Testis (tissue), 2 donors: ENCODE measurements around the gene CBY1.

Source experiments
- POLR2A ChIP-seq: fragments of 450-650 bp; IDR thresholded peaks from one replicate; pipeline ENCODE4 v1.6.1; 2017; ENCODE audit warnings: antibody characterized with exemption, mild to moderate bottlenecking, moderate library complexity
- TF ChIP-seq, protein P1 (sequence below), 3 experiments: fragments of 450-650 bp in 2 of 3; fragments of 200-600 bp in 1 of 3; sonication (generic) in 1 of 3; IDR thresholded peaks; one replicate each; pipeline ENCODE4 v1.5.1; 2016 to 2019; ENCODE audit warnings: antibody characterized with exemption in 3 of 3, mild to moderate bottlenecking in 2 of 3, moderate library complexity in 1 of 3

DNA sequence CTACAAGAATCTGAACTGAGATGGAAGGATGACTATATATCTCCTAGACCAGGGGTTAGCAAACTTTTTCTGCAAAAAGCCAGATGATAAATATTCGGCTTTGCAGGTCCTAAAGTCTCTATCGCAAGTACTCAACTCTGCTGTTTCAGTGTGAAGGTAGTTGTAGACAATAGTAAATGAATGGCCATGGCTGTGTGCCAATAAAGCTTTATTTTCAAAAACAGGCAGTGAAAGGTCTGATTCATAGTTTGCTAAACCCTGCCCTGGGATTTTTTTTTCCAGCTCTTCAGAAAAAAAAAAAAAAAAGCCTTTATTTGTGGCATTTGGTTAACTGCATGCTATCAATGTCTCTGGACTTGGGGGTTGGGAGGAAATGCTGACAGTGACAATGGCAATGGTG is 37.8 kb upstream of the CBY1 start:
- TF ChIP-seq POLR2A: no peak
- TF ChIP-seq, protein P1, sequence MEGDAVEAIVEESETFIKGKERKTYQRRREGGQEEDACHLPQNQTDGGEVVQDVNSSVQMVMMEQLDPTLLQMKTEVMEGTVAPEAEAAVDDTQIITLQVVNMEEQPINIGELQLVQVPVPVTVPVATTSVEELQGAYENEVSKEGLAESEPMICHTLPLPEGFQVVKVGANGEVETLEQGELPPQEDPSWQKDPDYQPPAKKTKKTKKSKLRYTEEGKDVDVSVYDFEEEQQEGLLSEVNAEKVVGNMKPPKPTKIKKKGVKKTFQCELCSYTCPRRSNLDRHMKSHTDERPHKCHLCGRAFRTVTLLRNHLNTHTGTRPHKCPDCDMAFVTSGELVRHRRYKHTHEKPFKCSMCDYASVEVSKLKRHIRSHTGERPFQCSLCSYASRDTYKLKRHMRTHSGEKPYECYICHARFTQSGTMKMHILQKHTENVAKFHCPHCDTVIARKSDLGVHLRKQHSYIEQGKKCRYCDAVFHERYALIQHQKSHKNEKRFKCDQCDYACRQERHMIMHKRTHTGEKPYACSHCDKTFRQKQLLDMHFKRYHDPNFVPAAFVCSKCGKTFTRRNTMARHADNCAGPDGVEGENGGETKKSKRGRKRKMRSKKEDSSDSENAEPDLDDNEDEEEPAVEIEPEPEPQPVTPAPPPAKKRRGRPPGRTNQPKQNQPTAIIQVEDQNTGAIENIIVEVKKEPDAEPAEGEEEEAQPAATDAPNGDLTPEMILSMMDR (IDR thresholded peaks at IDR 0.05): no peak
